ENCODE data around the gene LIPG.

DNA sequence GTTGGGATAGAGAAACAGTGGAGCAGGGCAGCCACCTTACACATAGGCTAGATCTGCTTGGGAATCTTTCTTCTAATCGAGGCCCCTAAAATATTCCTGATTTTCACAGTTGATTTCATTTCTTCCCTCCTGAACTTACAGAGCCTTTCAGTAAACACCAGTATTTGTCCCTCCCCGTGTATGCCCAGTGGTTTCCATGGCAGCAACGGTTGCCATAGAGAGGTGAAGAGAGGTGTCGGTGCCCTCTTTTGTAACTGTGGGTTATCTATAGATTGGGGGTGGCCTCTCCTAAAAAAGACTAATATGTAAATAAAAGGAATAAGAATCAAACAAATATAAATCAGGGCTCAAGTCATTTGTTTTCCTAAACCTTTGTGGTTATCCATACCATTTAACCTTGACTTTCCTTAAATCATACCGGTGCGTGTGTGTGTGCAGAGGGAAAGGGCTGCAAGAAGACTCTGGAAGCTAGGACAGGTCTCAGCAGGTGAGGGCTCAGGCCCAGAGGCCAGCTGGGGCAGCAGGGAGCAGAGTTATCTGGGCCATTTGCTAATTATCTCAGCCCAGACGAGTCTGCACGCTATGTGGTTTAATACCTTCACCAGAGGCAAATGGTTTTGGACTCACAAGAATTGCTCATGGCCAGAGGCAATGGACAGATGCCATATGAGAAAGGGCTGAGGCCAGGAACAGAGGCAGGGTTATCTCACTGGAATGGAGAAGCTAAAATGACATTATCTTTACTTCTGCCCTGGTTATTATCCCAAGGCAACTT, 35.5 kb downstream of the LIPG start:
- TF ChIP-seq CTCF (IDR thresholded peaks at IDR 0.05) (no peak), POLR2AphosphoS5 (IDR thresholded peaks at IDR 0.05) (no peak)

All from prostate gland (tissue), 2 donors.